CD14-positive monocyte (primary cell): ENCODE results near the gene FBXO48. TPM values are rescaled to one million over a fixed set of nuclear protein-coding genes. Genes with fewer than 3 reads are reported as not detected.
A peak's percentile ranks its signal among the peaks of the same experiment; 100 is the strongest.

Source experiments
- DNase-seq, 3 donors: peaks; one replicate each; pipeline ENCODE4 v3.0.0-alpha.2; 2011 to 2022
- H2AFZ ChIP-seq: 2 replicates; pipeline ENCODE4 v1.6.0; 2012; ENCODE audit warnings: mild to moderate bottlenecking, low read depth, low read length, inconsistent platforms; ENCODE audit not compliant: insufficient read depth, poor library complexity, severe bottlenecking
- H3K27ac ChIP-seq, 2 donors: 1 replicate in 1 of 2; 2 replicates in 1 of 2; pipeline ENCODE4 v1.5.1; 2012 to 2013; ENCODE audit warnings: low read length in 2 of 2, control low read depth in 1 of 2, inconsistent platforms in 1 of 2, low read depth in 1 of 2, mild to moderate bottlenecking in 1 of 2
- H3K27me3 ChIP-seq, 2 donors: one replicate each; pipeline versions ENCODE4 v1.6.0 to v1.6.1; 2011 to 2013; ENCODE audit warnings: low read length in 2 of 2; ENCODE audit not compliant: control insufficient read depth in 2 of 2, insufficient read depth in 2 of 2
- H3K36me3 ChIP-seq, 2 donors: replicated peaks in 1 of 2; 1 replicate in 1 of 2; 2 replicates in 1 of 2; pipeline versions ENCODE4 v1.5.1 to v1.6.1; 2012 to 2013; ENCODE audit warnings: low read length in 2 of 2, control low read depth in 1 of 2, inconsistent platforms in 1 of 2, mild to moderate bottlenecking in 1 of 2; ENCODE audit not compliant: insufficient read depth in 2 of 2, control insufficient read depth in 1 of 2
- H3K4me1 ChIP-seq, 2 donors: 1 replicate in 1 of 2; 2 replicates in 1 of 2; pipeline versions ENCODE4 v1.5.1 to v1.6.1; 2012 to 2013; ENCODE audit warnings: low read length in 2 of 2, control low read depth in 1 of 2, inconsistent platforms in 1 of 2, mild to moderate bottlenecking in 1 of 2, moderate library complexity in 1 of 2; ENCODE audit not compliant: insufficient read depth in 2 of 2, control insufficient read depth in 1 of 2
- H3K4me2 ChIP-seq: replicated peaks from 2 replicates; pipeline ENCODE3; 2012; ENCODE audit warnings: low read length, moderate library complexity, mild to moderate bottlenecking; ENCODE audit not compliant: poor library complexity, severe bottlenecking; ENCODE audit errors: extremely low read depth
- H3K4me3 ChIP-seq, 3 experiments: fragments of 200-600 bp in 1 of 3; sonication (generic) in 1 of 3; replicated peaks in 1 of 3; 1 replicate in 2 of 3; 2 replicates in 1 of 3; pipeline ENCODE4 v1.5.1; 2011 to 2013; ENCODE audit warnings: low read length in 3 of 3, mild to moderate bottlenecking in 3 of 3, control low read depth in 2 of 3, low read depth in 2 of 3, inconsistent platforms in 1 of 3, moderate library complexity in 1 of 3
- H3K79me2 ChIP-seq: 2 replicates; pipeline ENCODE4 v1.6.0; 2012; ENCODE audit warnings: mild to moderate bottlenecking, control low read depth, inconsistent platforms, low read length, moderate library complexity; ENCODE audit not compliant: insufficient read depth
- H3K9ac ChIP-seq: 2 replicates; pipeline ENCODE4 v1.6.0; 2017; ENCODE audit warnings: low read length, mild to moderate bottlenecking; ENCODE audit not compliant: insufficient read depth, poor library complexity, severe bottlenecking
- H3K9me3 ChIP-seq, 2 donors: replicated peaks in 1 of 2; 1 replicate in 1 of 2; 2 replicates in 1 of 2; pipeline versions ENCODE4 v1.5.1 to v1.6.1; 2012 to 2013; ENCODE audit warnings: low read length in 2 of 2, control low read depth in 1 of 2; ENCODE audit not compliant: control insufficient read depth in 1 of 2, insufficient read depth in 1 of 2
- H4K20me1 ChIP-seq: 2 replicates; pipeline ENCODE4 v1.6.0; 2012; ENCODE audit warnings: mild to moderate bottlenecking, low read length, control low read depth, moderate library complexity; ENCODE audit not compliant: insufficient read depth
- H3K27ac Mint-ChIP-seq, 7 donors: one replicate each; pipeline ENCODE4 v1.8.0; 2020; ENCODE audit warnings: mild to moderate bottlenecking in 7 of 7, mixed read lengths in 7 of 7, moderate library complexity in 6 of 7, inconsistent platforms in 2 of 7
- H3K27me3 Mint-ChIP-seq, 3 donors: one replicate each; pipeline ENCODE4 v1.8.0; 2021 to 2022; ENCODE audit warnings: low read depth in 3 of 3, mild to moderate bottlenecking in 3 of 3, mixed read lengths in 3 of 3, moderate library complexity in 3 of 3, inconsistent platforms in 1 of 3
- H3K36me3 Mint-ChIP-seq, 2 donors: one replicate each; pipeline ENCODE4 v1.8.0; 2020; ENCODE audit warnings: mixed read lengths in 2 of 2, inconsistent platforms in 1 of 2, mild to moderate bottlenecking in 1 of 2
- H3K4me1 Mint-ChIP-seq: one replicate; pipeline ENCODE4 v1.8.0; 2020; ENCODE audit warnings: mild to moderate bottlenecking, mixed read lengths
- H3K4me3 Mint-ChIP-seq, 2 donors: one replicate each; pipeline ENCODE4 v1.8.0; 2020; ENCODE audit warnings: mild to moderate bottlenecking in 2 of 2, mixed read lengths in 2 of 2, moderate library complexity in 1 of 2
- H3K9me3 Mint-ChIP-seq, 7 donors: one replicate each; pipeline ENCODE4 v1.8.0; 2020 to 2022; ENCODE audit warnings: mixed read lengths in 7 of 7, mild to moderate bottlenecking in 6 of 7, moderate library complexity in 6 of 7, inconsistent platforms in 2 of 7
- CTCF ChIP-seq: fragments of 200-600 bp; IDR thresholded peaks from one replicate; pipeline ENCODE4 v1.8.0; 2022; ENCODE audit warnings: antibody characterized with exemption, mild to moderate bottlenecking
- WGBS: methylation state at CpG from one replicate; pipeline ENCODE4 v1.1.5; 2013; ENCODE audit warnings: missing lambda C conversion rate; ENCODE audit not compliant: insufficient coverage; 5-methylcytosine and 5-hydroxymethylcytosine counted together
- intact Hi-C, 2 donors: fragments of 100-400 bp; cut with micrococcal nuclease; formaldehyde crosslinking; loops; one replicate each; pipeline versions ENCODE4 v1.15.0 to v1.15.1; 2023
- polyA plus RNA-seq, 3 donors: library from polyadenylated mRNA; depleted of rRNA in 1 of 3; unstranded in 2 of 3; stranded (reverse) in 1 of 3; fragments of 300-500 nt in 2 of 3; fragments of >200 nt in 1 of 3; fragmentation: Illumina TruSeq in 2 of 3; gene quantifications; 1 replicate in 2 of 3; 2 replicates in 1 of 3; pipeline ENCODE4 v1.2.3, GENCODE V29; 2012 to 2021

Gene FBXO48
- polyA plus RNA-seq, 3 donors: 0.08 to 0.85 (median 0.31) TPM

- H3K27me3 Mint-ChIP-seq: peaks cover 0 to 3% (median 1%) of the 10 kb centered on the region in 3 donors
These were observed 9.4 kb upstream of the FBXO48 start for GRCh38 chr2:68476454-68476853.

GRCh38 chr2:68475576-68475975, 8.5 kb upstream of the FBXO48 start:
- DNase-seq: no peak
- Histone ChIP-seq H3K4me2 (no peak overlapping the region), H3K27me3 (no peaks in the 10 kb centered on the region), H3K4me3 (no peak overlapping the region), H3K27ac (no peak overlapping the region), H3K79me2 (no peaks in the 10 kb centered on the region), H3K4me1 (no peaks in the 10 kb centered on the region), H3K9ac (no peak overlapping the region), H3K9me3 (no peaks in the 10 kb centered on the region), H4K20me1 (no peaks in the 10 kb centered on the region), H3K36me3 (no peaks in the 10 kb centered on the region), H2AFZ (no peak overlapping the region)
- Mint-ChIP-seq H3K4me1 (peaks cover 5% of the 10 kb centered on the region), H3K9me3 (peaks cover 0 to 4% (median 0%) of the 10 kb centered on the region in 7 donors), H3K27me3 (peaks cover 0 to 3% (median 0%) of the 10 kb centered on the region in 3 donors), H3K36me3 (peaks cover 4 to 5% of the 10 kb centered on the region in 2 donors), H3K27ac (no peak overlapping the region), H3K4me3 (no peak overlapping the region)
- WGBS: no CpG with 5 or more reads among the region's 2 CpGs
- TF ChIP-seq CTCF: no peak
- intact Hi-C loops: loop anchor here in 1 of 2 donors (10.0 kb wide), 2 partner anchors 109 to 439 kb away; no protein-coding TSS in a partner anchor

More at GRCh38 chr2:68476454-68476853, 9.4 kb upstream of the FBXO48 start:
- Mint-ChIP-seq H3K9me3 (peaks cover 0 to 4% (median 0%) of the 10 kb centered on the region in 7 donors), H3K36me3 (peaks cover 4 to 5% of the 10 kb centered on the region in 2 donors), H3K4me1 (peaks cover 5% of the 10 kb centered on the region), H3K4me3 (no peak overlapping the region), H3K27ac (peak overlapping the region in 1 of 7 donors; percentile 42)
- TF ChIP-seq CTCF: no peak
- H3K36me3 ChIP-seq: no peaks in the 10 kb centered on the region
- H3K4me2 ChIP-seq: no peak overlapping the region
- H3K9me3 ChIP-seq: no peaks in the 10 kb centered on the region
- intact Hi-C loops: loop anchor here in 1 of 2 donors (10.0 kb wide), 2 partner anchors 108 to 438 kb away; no protein-coding TSS in a partner anchor
- H3K27me3 ChIP-seq: no peaks in the 10 kb centered on the region
- no peak for DNase-seq
- H3K4me3 ChIP-seq: no peak overlapping the region
- no peaks in the 10 kb centered on the region for H4K20me1 ChIP-seq
- no peak overlapping the region for H3K9ac ChIP-seq
- no peaks in the 10 kb centered on the region for H3K4me1 ChIP-seq
- no peak overlapping the region for H2AFZ ChIP-seq
- H3K79me2 ChIP-seq: no peaks in the 10 kb centered on the region
- WGBS: no CpG with 5 or more reads among the region's 1 CpG
- H3K27ac ChIP-seq: no peak overlapping the region
